SHP77 treated with DMSO at 0.1 percent for 48 hours (cell line): ENCODE results near the gene TPST1.
"Not testable (repeated sequence)": the region's sequence is repeated elsewhere in the genome, so short reads cannot be mapped to it uniquely, and the experiment has no call there.

Experiments used
- DNase-seq: peaks from one replicate; lab custom pipeline; 2025; lab: John Stamatoyannopoulos, UW

The TPST1 gene

DNA sequence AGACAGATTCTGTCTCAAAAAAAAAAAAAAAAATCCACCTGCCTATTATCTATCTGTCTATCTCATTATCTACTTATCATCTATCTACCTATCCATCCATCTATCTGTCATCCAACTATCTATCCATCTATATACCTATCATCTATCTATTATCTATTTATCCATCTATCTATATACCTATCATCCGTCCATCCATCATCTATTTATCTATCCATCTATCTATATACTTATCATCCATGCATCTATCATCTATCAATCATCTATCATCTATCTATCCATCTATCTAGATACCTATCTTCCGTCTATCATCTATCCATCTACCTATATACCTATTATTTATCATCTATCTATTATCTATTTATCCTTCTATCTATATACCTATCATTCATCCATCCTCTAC lies 16.5 kb upstream of the TPST1 start:
- no peak for DNase-seq

DNA sequence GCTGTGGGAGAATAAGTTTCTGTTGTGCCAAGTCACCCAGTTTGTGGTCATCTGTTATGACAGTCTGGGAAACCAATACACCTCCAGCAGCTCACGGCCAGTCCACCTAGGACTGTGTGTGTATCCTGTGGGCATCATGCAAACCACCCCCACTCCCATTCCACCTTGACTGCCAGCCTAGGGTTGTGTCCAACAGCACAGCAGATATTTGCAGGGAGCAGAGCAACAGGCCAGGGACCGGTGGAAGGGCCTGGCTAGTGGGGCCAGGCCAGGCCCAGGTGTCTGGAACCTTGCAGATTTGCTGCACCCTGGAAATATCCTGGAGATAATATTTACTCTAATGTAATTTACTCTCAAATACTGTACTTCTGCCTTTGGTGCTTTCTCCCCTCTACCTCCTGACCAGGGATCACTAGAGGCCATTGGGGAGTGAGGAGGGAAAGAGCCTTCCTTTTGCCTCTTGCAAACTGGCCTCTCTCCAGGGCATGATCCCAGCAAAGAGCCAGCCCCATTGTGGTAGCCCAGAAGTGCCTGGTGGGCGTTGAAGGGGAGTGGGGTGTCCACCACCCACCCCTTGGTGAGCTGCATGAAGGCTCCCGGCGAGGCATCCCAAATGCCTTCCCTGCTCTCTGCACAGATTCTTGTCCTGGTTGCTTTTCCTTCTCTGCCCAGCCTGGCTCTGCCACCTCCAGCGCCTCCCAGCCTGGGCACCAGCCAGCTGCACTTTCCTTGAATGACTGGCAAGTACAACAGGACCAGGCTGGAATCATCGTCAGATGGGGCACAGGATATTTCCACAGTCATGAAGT lies 15.2 kb upstream of the TPST1 start:
- no peak for DNase-seq

DNA sequence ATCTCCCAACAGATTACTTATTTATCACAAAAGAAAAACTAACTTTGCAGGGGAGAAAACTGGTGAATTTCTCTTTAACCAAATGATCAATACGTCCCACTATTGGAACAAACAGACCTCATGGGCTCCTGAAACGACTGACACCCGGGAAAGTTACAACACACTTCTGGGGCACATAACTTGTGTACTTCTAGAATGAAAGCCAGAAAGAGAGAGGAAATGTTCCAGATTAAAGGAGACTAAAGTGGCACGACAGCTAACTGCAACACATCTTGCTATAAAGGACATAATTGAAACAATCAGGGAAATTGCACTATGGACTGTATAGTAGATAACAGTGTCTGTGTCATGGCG lies 14.7 kb upstream of the TPST1 start:
- DNase-seq: no peak

DNA sequence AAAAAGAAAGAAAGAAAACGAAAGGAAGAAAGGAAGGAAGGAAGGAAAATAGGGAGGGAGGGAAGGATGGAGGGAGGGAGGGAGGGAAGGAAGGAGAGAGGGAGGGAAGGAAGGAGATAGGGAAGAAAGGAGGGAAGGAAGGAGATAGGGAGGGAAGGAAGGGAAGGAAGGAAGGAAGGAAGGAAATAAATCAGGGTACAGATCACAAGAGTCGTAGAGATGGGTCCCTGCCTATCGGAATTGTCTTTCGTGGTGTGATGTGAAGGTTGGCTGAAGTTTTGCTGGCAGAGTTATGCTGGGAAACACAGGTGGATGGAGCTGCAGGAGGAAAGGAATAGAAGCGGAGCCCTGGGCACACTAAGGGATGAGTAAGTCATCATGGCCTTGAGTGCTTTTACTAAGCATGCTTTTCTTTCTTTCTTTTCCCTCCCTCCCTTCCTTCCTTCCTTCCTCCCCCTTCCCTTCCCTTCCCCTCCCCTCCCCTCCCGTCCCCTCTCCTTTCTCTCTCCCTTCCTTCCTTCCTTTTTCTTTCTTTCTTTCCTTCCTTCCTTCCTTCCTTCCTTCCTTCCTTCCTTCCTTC lies 11.9 kb upstream of the TPST1 start:
- no peak for DNase-seq

GRCh38 chr7:66198469-66198868 lies 6.7 kb upstream of the TPST1 start:
- no peak for DNase-seq

DNA sequence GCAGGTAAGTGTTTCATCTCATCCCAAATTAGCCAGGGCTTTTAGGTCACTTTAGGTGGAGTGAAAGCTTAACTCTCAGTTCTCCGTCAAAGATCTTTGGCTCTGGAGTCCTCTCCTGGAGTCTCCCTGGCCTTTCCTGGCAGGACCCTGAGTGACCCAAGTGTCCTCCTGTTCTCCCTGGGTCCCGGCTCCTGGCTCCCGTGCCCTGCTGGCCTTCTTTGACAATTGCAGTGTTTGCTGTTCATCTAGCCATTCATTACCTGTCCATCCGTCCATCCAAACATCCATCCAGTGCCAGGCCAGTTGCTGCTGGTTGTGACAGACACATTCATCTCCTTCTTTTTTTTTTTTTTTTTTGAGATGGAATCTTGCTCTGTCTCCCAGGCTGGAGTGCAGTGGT lies 6.2 kb upstream of the TPST1 start:
- no peak for DNase-seq

DNA sequence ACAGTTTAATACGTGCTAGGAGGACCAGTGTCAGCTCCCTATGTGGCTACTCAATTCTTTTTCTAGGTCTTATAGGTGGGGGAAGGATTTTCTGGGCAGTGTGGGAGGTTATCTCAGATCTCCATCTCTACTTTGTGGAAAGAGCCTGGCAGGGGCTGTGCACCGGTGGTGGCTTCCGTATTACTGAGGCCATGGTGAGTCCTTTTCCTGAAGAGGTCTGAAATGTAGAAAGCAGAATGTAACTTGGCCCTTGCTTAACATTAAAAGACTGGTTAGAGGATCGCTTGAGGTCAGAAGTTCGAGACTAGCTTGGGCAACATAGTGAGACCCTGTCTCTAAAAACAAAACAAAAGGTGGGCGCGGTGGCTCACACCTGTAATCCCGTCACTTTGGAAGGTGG lies 2.7 kb upstream of the TPST1 start:
- no peak for DNase-seq

GRCh38 chr7:66205741-66206090 lies 582 bp downstream of the TPST1 start:
- DNase-seq: no peak

GRCh38 chr7:66206119-66206933 lies 1.2 kb downstream of the TPST1 start:
- DNase-seq: no peak

GRCh38 chr7:66206934-66207240 lies 1.8 kb downstream of the TPST1 start:
- no peak for DNase-seq

- DNase-seq: no peak
These were observed 2.4 kb downstream of the TPST1 start for GRCh38 chr7:66207540-66207939.

DNA sequence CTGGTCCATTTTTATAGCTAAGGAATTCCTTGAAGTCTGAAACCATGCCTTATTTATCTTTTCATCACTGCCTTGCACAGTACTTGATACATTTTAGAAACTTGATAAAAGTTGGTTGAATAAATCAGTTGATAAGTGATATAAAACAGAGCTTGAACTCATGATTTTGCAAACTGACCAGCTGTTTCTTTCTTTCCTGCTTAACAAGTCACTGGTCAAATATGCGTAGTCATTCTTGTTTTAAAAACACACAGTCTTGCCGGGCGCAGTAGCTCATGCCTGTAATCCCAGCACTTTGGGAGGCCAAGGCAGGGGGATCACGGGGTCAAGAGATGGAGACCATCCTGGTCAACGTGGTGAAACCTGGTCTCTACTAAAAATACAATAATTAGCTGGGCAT lies 6.3 kb downstream of the TPST1 start:
- DNase-seq: no peak

DNA sequence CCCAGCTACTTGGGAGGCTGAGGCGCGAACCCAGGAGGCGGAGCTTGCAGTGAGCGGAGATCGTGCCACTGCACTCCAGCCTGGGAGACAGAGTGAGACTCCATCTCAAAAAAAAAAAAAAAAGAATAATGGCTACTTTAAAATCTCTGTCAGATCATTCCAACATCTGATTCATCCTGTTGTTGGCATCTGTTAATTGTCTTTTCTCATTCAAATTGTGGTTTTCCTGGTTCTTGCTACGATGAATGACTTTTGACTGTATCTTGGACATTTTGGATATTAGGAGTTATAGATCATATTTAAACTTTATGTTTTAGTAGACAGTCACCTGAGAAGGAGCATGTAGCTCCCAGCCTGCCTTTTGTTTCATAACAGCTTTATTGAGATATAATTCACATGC lies 8.5 kb downstream of the TPST1 start:
- no peak for DNase-seq

DNA sequence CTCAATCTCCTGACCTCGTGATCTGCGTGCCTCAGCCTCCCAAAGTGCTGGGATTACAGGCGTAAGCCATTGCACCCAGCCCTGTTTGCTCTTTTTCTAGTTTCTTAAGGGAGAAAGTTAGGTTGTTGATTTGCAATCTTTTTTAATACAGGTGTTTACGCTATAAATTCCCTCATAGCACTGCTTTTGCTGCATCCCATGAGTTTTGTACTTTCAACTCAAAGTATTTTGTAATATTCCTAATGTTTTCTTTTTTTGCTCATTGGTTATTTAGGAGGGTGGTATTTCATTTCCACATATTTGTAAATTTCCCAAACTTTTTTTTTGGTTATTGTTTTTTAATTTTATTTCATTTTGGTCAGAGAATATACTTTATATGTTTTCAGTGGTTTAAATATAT lies 11.6 kb downstream of the TPST1 start:
- DNase-seq: no peak

GRCh38 chr7:66219805-66220204 lies 14.7 kb downstream of the TPST1 start:
- no peak for DNase-seq

- DNase-seq: no peak
These were observed 16.3 kb downstream of the TPST1 start for GRCh38 chr7:66221442-66221841.

DNA sequence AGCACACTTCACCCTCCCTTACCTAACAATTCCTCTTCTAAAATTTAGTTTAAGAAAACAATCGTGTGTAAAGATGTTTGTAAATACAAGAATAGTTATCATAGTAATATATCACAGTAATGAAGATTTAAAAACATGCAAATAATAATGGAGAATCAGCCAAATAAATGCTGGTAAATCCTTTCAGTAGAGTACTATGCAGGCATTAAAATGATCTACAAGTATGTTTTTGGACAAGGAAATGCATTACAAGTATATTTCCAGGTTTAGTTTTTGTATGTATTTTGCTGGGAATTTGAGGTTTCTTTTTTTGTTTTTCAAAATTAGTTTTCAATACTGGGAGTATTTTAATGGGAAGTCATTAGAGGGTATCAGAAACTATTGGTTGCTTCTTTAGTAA lies 22.7 kb downstream of the TPST1 start:
- no peak for DNase-seq

- DNase-seq: not testable (repeated sequence)
These were observed 26.4 kb downstream of the TPST1 start for GRCh38 chr7:66231326-66232216.

DNA sequence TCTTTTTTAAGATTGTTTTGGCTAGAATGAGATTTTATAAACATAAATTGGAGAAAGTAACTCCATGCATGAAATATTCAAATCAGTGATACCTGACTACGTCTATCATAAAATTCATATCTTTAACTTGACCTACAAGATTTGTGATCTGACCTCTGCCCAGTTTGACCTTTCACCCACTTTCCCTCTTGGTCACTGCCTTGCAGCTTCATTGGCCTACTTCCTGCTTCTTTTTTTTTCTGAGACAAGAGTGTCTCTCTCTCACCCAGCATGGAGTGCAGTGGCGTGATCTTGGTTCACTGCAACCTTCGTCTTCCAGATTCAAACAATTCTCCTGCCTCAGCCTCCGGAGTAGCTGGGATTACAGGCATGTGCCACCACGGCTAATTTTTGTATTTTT lies 28.5 kb downstream of the TPST1 start:
- no peak for DNase-seq

- DNase-seq: no peak
These were observed 31.7 kb downstream of the TPST1 start for GRCh38 chr7:66236713-66237303.

DNA sequence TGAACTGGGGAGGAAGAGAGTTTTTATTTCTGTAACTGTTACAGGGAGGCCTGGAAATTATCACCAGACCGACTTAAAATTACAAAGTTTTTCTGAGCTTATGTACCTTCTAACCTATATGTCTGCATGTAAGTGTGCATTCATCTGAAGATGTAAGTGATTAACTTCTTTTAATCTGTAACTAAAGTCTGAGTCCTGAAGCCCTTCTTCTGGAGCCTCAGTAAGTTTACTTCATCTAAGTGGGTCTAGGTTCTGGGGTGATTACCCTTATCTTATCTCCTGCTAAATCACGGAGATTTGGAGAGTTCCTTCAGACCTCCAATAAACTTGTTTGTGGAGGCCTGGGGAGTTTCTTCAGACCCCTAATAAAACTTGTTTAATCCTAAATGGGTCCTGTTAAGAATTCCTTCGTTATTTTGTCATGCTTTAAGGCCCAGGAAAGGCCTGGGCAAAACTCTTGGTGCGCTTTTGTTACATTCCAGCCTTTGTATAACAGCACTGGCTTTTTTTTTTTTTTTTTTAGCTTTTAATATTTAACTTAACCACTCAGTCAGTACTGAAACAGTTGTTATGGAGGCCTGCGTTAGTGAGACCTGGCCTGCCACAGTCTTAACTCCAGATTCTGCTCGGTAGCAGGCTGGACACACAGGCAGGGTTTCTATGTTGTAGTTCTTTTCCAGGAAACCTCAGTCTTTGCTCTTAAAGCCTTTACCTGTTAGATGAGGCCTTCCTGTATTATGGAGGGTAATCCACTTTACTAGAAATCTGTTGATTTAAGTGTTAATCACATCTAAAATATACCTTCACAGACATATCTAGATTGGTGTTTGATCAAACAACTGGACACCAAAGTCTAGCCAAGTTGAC lies 33.0 kb downstream of the TPST1 start:
- no peak for DNase-seq
